Peyer's patch (tissue), 4 donors: ENCODE results near the gene NDEL1.

Experiments
- CTCF ChIP-seq, 6 experiments: fragments of 450-650 bp in 4 of 6; fragments of 200-600 bp in 2 of 6; sonication (generic) in 1 of 6; IDR thresholded peaks; one replicate each; pipeline ENCODE4 v1.5.1; 2017 to 2019; ENCODE audit warnings: antibody characterized with exemption in 6 of 6, mild to moderate bottlenecking in 3 of 6, moderate library complexity in 1 of 6
- POLR2A ChIP-seq, 2 donors: fragments of 450-650 bp; IDR thresholded peaks; one replicate each; pipeline ENCODE4 v1.5.1; 2017; ENCODE audit warnings: antibody characterized with exemption in 2 of 2, mild to moderate bottlenecking in 2 of 2, moderate library complexity in 2 of 2

- TF ChIP-seq CTCF (IDR thresholded peaks at IDR 0.05) (no peak), POLR2A (IDR thresholded peaks at IDR 0.05) (no peak)
These were observed 9.9 kb downstream of the NDEL1 start for GRCh38 chr17:8445536-8445935.
